HG03469 (cell line): Measurements from ENCODE around the gene MT1X.
"Not testable (repeated sequence)": the region's sequence is repeated elsewhere in the genome, so short reads cannot be mapped to it uniquely, and the experiment has no call there.

Experiments
- ATAC-seq: cut with Tn5 transposase; IDR thresholded peaks from one replicate; pipeline ENCODE4 v1.9.1; 2021; ENCODE audit warnings: mild to moderate bottlenecking, moderate library complexity, moderate number of reproducible peaks; ENCODE audit not compliant: unreplicated experiment

Gene MT1X

GRCh38 chr16:56652600-56652999 is 29.7 kb upstream of the MT1X start:
- ATAC-seq = no peak

- no peak for ATAC-seq
These were observed 29.1 kb upstream of the MT1X start for GRCh38 chr16:56653218-56653617.

DNA sequence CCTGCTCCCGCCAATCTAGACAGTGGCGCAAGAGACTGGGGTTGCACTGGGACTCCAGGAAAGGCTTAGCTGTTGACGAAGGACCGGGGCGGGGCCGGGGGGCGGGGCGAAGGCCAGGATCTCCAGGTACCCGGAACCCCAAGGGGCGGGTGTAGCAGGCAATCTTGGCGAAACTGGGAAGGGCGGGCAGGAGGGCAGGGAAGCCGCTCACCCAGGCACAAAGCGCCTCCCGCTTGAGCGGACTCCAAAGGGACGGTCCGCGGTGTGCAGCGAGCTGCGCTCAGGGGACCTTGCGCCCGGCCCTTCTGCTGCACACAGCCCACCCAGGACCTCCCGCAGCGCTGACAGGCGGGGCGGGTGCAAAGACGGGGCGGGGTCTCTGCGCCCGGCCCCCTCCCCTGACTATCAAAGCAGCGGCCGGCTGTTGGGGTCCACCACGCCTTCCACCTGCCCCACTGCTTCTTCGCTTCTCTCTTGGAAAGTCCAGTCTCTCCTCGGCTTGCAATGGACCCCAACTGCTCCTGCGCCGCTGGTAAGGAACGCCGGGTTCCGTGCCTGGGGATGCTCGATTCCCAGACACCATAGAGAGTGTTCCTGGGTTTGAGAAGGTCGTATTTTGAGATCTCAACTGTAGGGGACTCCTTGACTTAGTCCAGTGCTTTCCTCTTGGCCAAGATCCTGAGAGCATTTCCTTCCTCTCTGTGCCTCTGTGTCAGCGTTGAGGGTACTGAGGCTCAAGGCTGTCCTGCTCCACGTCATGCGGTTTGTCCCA is 24.5 kb upstream of the MT1X start, which contains the start of gene MT1F:
Gene MT1F (plus strand): TSS at position 405 of the 772 bp plus-strand sequence. CDS start 100 bp downstream, at position 505.
- no peak for ATAC-seq

DNA sequence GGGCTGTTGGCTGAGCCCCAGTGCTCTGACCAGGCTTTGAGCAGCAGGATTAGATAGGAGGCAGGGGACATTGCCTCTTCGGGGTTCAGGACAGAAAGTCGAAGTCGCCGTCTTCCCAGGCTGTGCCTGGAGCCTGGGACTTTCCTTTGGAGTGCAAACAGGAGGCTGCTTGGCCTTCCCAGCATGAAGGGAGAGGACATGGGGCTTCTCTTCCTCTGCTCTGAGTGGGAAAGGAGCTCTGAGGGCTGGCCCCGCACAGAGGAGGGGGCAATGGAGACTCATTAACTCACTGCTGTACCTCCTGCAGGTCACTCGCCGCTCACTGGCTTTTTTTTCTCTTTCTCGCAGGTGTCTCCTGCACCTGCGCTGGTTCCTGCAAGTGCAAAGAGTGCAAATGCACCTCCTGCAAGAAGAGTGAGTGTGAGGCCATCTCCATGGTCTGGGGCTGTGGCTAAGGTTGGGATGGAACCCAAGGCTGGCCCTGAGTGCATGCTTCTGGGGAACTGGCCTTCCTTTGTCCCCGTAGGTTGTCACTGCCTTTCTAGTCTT is 23.9 kb upstream of the MT1X start:
- ATAC-seq = no peak

DNA sequence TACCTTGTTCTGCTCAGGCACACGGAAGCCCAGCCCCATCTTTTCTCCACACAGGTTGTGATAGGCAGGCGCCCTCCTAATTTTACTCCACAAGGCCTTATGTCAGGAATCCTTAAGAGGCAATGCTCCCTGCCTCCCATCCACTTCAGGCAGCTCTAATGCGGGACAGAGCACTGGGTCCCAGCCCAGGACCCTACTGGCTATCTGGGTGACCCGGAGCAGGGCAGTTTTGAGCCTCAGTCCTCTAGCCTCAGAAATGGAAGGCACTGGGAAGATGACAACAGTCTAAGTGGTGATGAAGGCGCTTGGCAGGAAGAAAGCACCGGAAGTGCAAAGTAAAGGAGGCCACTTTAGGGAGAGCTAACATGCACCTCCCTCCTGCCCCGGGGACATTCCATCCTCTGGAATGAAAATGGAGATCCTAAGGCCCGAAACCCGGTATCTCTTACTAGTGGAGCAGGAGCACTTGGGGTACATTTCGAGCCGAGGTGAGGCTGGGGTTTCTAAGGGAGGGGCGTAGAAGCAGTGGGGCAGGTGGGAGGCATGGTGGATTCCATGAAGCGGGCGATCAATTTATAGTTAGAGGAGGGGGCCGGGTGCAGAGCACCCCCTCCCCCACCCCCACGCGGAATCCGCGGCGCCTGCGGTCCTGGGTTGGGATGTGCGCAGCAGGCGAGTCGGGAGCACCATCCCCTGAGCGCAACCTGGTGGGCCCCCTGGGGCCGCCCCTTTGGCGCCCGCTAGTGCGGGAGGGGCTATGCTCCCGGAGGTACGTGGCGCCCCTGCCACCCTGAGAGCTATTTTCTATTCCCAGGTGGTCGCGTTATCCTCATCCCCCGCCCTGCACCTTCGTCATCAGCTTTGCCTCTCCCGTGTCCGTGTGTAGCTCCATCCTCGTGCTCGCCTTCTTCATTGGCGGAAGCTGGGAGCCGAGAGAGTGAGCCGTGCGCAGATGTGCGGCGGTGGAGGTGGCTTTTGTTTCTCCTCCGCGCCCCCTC is 19.6 kb upstream of the MT1X start:
- ATAC-seq = no peak

DNA sequence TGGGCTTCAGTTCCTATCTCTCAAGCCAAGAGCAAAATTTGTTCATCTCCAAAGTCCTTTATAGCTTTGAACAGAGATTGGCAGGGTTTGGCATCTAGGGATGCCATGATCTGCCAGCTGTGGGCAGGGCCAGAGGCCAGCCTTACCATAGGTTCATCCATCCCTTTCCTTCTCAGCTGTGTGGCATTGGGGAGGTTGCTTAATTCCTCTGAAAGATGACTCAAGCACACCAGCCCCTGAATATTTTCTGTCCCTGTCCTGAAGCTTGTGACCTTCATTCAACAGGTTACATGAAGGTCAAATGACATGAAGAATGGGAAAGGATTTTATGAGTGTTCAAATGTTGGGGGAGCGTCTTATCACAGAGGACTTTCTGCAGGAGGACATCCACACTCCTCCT is 17.8 kb upstream of the MT1X start:
- ATAC-seq = no peak

DNA sequence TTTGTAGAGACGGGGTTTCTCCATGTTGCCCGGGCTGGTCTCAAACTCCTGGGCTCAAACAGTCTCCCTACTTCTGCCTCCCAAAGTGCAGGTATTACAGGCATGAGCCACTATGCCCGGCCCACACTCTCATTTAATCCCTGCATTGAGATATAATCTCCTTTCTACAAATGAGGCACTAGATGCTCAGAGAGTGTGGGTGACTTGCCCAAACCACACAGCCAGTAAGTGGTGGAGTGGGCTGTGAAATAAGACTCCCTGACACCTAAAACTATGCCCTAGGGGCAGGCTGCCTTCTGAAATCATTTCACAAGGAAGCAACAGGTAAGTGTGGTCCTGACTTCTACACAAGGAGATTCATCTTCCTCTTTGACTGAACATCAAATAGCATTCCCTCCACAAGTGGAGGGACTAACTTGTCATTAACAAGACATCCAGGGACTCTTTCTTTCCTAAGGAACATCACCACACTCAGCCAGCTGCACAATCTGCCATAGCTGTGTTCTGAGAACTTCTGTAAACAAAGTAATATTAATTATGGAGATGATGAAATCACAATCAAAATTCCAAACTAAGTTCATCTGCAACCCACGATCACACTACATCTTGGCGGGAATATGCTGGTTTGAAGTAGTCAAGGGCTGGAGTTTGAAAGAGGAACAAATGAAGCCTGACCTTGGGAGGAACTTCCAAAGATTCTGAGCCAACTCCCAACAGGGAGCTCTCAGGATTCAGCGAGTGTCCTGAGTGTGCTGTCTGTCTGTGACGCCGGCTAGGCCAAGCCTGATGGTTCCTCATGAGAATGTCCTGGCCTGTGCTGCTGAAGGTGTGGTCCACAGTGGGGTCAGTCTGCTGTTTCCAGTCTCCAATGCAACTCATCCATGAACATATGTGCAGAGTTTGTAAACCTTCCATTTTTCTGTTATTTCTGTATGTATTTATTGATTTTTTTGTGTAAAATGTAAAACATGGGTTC is 16.7 kb upstream of the MT1X start:
- not testable (repeated sequence) for ATAC-seq

DNA sequence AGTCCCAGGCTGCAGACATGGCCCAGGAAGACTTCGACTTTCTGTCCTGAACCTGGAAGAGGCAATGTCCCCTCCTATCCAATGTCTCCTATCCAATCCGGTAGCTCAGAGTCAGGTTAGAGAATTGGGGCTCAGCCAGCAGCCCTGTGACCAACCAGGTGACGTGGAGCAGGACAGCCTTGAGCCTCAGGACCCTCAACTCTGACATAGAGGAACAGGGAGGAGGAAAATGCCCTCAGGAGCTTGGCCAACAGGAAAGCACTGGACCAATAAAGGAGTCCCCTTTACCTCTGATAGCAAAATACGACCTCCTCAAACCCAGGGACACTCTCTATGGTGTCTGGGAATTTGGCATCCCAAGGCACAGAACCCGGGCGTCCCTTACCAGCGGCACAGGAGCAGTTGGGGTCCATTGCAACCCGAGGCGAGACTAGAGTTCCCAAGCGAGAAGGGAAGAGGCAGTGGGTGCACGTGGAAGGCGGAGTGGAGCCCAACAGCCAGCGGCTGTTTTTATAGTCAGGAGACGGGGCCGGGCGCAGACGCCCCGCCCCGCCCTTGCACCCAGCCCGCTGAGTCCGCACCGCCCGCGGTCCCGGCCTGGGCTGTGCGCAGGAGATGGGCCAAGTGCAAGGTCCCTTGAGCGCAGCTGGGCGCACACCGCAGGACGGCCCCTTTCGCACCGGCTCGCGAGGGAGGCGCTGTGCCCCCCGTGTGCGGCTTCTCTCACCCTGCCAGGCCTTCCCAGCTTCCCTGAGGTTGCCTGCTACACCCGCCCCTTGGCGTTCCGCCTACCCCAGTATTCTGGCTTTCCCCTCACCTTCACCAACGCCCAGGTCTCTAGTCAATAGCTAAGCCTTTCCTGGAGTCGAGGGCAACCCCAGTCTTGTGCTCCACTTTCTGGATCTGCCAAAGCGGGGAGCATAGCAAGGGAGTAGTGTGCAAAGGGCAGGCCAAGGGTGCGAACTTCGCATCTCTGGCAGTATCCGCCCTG is 14.4 kb upstream of the MT1X start, which contains the start of gene MT1G:
Gene MT1G (minus strand): TSS at position 485 of the 991 bp plus-strand sequence. CDS start 72 bp downstream, at position 413.
- no peak for ATAC-seq

- ATAC-seq = no peak
These were observed 13.0 kb upstream of the MT1X start, which contains the start of gene MT1H for GRCh38 chr16:56669005-56669839. Gene MT1H, plus strand, starts transcription at chr16:56669814. Its CDS starts 71 bp downstream, at chr16:56669885.

GRCh38 chr16:56669840-56670619 is 12.2 kb upstream of the MT1X start:
- no peak for ATAC-seq

DNA sequence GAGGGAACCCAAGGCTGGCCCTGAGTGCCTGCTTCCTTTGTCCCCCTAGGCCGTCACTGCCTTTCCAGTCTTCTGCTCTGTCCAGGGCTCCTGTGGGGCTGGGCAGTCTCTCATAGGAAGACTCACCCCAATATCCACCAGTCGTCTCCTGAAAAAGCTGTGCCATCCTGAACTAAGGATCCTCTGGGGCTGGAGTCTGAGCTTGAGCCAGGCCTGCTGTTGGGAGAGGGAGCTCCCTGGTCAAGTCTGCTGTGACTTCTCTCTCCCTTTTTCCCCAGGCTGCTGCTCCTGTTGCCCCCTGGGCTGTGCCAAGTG is 11.7 kb upstream of the MT1X start:
- ATAC-seq = no peak

GRCh38 chr16:56671691-56672090 is 10.6 kb upstream of the MT1X start:
- ATAC-seq = not testable (repeated sequence)

- not testable (repeated sequence) for ATAC-seq
These were observed 10.1 kb upstream of the MT1X start for GRCh38 chr16:56672171-56672570.

GRCh38 chr16:56672761-56673536 is 9.3 kb upstream of the MT1X start:
- no peak for ATAC-seq

- no peak for ATAC-seq
These were observed 8.3 kb upstream of the MT1X start for GRCh38 chr16:56673921-56674320.

GRCh38 chr16:56674570-56674969 is 7.7 kb upstream of the MT1X start:
- ATAC-seq = not testable (repeated sequence)
